ENCODE measurements around the gene CFAP107.

DNA sequence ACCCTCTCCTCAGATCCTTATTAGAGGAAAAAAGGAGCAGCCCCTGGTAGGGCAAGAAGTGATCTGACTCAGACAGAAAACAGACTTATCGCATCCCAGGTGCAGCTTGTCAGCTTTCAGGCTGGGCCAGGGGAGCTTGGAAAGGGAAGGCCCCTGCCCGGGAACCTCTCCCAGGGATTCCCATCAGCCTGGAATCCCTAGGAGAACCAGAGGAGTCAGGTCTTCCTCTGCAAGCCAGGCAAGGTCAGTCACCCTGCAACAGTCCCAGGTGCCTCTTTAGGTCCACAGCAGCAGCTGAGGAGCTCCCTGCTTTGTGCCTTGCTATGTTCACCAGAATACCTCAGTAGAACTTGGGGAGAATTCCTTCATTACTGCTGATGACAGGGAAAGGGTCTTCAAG, 24.6 kb downstream of the CFAP107 start:
- no peak for TF ChIP-seq TMF1 (CRISPR knock-in tag; IDR thresholded peaks at IDR 0.05; ENCODE audit: low read depth)
- no peak for TF ChIP-seq ZNF749 (CRISPR knock-in tag; IDR thresholded peaks at IDR 0.05; ENCODE audit: borderline replicate concordance)
- no peak for TF ChIP-seq ELF4 (CRISPR knock-in tag; IDR thresholded peaks at IDR 0.05; ENCODE audit: borderline replicate concordance)
- TF ChIP-seq, protein P1, sequence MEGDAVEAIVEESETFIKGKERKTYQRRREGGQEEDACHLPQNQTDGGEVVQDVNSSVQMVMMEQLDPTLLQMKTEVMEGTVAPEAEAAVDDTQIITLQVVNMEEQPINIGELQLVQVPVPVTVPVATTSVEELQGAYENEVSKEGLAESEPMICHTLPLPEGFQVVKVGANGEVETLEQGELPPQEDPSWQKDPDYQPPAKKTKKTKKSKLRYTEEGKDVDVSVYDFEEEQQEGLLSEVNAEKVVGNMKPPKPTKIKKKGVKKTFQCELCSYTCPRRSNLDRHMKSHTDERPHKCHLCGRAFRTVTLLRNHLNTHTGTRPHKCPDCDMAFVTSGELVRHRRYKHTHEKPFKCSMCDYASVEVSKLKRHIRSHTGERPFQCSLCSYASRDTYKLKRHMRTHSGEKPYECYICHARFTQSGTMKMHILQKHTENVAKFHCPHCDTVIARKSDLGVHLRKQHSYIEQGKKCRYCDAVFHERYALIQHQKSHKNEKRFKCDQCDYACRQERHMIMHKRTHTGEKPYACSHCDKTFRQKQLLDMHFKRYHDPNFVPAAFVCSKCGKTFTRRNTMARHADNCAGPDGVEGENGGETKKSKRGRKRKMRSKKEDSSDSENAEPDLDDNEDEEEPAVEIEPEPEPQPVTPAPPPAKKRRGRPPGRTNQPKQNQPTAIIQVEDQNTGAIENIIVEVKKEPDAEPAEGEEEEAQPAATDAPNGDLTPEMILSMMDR (CRISPR knock-in tag; IDR thresholded peaks at IDR 0.05), result no peak
- TF ChIP-seq POLR2A (IDR thresholded peaks at IDR 0.05; ENCODE audit: insufficient read depth in 1 of 2, low read depth in 2 of 2, low read length in 2 of 2), result no peak
- TF ChIP-seq NFE2L1 (CRISPR knock-in tag; IDR thresholded peaks at IDR 0.05; ENCODE audit: borderline replicate concordance), result no peak
- TF ChIP-seq ZNF678 (CRISPR knock-in tag; IDR thresholded peaks at IDR 0.05), result no peak
- TF ChIP-seq, protein P2, sequence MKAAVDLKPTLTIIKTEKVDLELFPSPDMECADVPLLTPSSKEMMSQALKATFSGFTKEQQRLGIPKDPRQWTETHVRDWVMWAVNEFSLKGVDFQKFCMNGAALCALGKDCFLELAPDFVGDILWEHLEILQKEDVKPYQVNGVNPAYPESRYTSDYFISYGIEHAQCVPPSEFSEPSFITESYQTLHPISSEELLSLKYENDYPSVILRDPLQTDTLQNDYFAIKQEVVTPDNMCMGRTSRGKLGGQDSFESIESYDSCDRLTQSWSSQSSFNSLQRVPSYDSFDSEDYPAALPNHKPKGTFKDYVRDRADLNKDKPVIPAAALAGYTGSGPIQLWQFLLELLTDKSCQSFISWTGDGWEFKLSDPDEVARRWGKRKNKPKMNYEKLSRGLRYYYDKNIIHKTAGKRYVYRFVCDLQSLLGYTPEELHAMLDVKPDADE (CRISPR knock-in tag; IDR thresholded peaks at IDR 0.05), result no peak
- no peak for TF ChIP-seq JUND (CRISPR knock-in tag; IDR thresholded peaks at IDR 0.05)
